Frontal cortex (tissue), 1 donor: ENCODE measurements around the gene LGALS16. TPM values are rescaled to one million over a fixed set of nuclear protein-coding genes. Genes with fewer than 3 reads are reported as not detected.

Experiments used
- small RNA-seq: library from RNA; depleted of rRNA; stranded (forward); fragments of <200 nt; gene quantifications from one replicate; pipeline ENCODE3, GENCODE V24; 2014
- total RNA-seq: library from RNA; depleted of rRNA; stranded (reverse); fragments of >200 nt; gene quantifications from one replicate; pipeline ENCODE4 v1.2.3, GENCODE V29; 2014

The LGALS16 gene
- total RNA-seq, 1 donor from 2014 or later, result not detected

Small RNA genes within 50 kb of the gene (small RNA-seq; reads per million reads assigned to genes)
- gene AC005176.2 (not detected), gene RPS29P27 (not detected), gene RPS29P30 (not detected)

Other genes starting within 250 kb of the LGALS16 start
- gene ZFP36, start 249.1 kb upstream of the LGALS16 start, total RNA-seq, result 0.41 TPM
- gene PLEKHG2, start 243.2 kb upstream of the LGALS16 start, total RNA-seq, result 17.5 TPM
- gene RPS16, start 220.0 kb upstream of the LGALS16 start, total RNA-seq, result 59.1 TPM
- gene SUPT5H, start 210.3 kb upstream of the LGALS16 start, total RNA-seq, result 59.5 TPM
- 43.2 TPM for gene TIMM50, start 175.1 kb upstream of the LGALS16 start, total RNA-seq
- gene DLL3, start 157.0 kb upstream of the LGALS16 start, total RNA-seq, result 13.9 TPM
- 0.41 TPM for gene SELENOV, start 140.8 kb upstream of the LGALS16 start, total RNA-seq
- 24.1 TPM for gene EID2B, start 123.1 kb upstream of the LGALS16 start, total RNA-seq
- 22.4 TPM for gene EID2, start 115.8 kb upstream of the LGALS16 start, total RNA-seq
- gene LGALS13, start 53.4 kb upstream of the LGALS16 start, total RNA-seq, result 0.82 TPM
- not detected for gene LGALS14, start 48.6 kb downstream of the LGALS16 start, total RNA-seq
- gene CLC, start 82.1 kb downstream of the LGALS16 start, total RNA-seq, result not detected
- gene LEUTX, start 122.9 kb downstream of the LGALS16 start, total RNA-seq, result not detected
- gene DYRK1B, start 178.2 kb downstream of the LGALS16 start, total RNA-seq, result 15.5 TPM
- 295 TPM for gene FBL, start 190.5 kb downstream of the LGALS16 start, total RNA-seq